HL-60/S4 treated with phorbol 12-myristate 13-acetate at 8.2 ng/mL for 4 days and 3 days (cell line): ENCODE measurements around the gene AARS2.

Experiments
- in situ Hi-C: fragments of 300-500 bp; cut with MboI; formaldehyde crosslinking; loops from 2 replicates; pipeline ENCODE4 v1.15.0; 2022; ENCODE audit warnings: low sequenced_read_pairs

AARS2 gene

GRCh38 chr6:44277763-44278162 is 35.4 kb downstream of the AARS2 start:
- in situ Hi-C loops: no loop called here

DNA sequence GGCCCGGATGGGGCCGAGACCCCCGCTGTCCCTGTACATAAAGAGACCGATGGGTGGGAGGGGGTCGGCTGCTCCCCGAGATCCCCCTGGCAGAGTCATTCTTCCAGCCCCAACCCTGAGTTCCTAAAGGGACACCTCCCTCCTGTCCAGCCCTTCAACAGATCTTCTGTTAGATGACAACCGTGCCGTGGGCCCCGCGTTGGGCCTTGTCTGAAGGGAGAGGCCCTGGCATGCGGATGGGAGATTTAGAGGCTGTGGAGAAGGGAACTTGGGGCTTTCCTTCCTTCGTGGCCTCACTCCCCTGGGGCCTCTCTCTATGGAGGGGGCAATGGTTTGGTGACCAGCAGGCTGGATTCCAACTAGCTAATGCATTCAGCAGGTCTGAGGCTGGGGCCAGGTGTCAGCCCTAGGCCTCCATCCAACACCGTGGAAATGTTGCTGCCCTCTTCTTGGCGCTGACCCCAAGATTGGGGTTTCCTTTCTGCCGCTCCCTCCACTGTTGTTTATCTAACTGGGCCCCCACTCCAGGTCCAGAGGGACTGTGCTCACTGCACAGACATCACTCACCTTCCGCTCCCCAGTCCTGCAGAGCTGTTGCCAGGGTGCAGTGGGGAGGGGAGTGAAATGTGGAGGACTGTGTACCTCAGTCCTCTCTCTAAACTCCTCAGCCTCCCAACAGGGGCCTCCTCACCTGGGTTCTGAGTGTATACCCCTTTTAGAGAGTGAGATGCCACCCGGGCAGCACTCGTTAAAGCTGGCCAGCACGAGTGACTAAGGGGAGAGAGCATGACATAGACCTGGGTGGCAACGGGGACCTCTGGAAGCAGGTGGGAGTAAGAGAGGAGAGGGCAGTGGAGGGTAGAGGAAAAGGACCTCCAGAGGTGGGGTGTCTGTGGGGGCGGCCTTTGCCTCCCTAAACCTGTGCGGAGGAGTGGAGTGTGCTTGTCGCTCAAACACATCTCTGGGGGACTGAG is 36.2 kb downstream of the AARS2 start:
- in situ Hi-C loops: no loop called here

GRCh38 chr6:44275749-44276648 is 37.1 kb downstream of the AARS2 start:
- in situ Hi-C loops: no loop called here

- in situ Hi-C loops: no loop called here
Measured at GRCh38 chr6:44275271-44275748, 37.8 kb downstream of the AARS2 start.

GRCh38 chr6:44273617-44274016 is 39.5 kb downstream of the AARS2 start:
- in situ Hi-C loops: no loop called here

DNA sequence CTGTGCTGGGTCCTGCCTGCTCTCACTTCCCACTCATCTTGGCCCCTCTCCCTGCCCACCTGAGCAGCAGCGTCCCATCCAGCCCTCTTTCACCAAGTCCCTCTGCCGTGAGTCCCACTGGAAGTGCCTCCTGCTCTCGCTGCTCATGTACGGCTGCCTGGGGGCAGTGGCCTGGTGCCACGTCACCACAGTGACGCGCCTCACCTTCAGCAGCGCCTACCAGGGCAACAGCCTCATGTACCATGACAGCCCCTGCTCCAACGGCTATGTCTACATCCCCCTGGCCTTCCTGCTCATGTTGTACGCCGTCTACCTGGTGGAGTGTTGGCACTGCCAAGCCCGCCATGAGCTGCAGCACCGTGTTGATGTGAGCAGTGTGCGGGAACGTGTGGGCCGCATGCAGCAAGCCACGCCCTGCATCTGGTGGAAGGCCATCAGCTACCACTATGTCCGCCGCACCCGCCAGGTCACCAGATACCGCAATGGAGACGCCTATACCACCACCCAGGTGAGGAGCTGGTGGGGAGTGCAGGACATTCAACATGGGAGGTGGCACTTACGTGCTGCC is 40.1 kb downstream of the AARS2 start:
- in situ Hi-C loops: no loop called here

DNA sequence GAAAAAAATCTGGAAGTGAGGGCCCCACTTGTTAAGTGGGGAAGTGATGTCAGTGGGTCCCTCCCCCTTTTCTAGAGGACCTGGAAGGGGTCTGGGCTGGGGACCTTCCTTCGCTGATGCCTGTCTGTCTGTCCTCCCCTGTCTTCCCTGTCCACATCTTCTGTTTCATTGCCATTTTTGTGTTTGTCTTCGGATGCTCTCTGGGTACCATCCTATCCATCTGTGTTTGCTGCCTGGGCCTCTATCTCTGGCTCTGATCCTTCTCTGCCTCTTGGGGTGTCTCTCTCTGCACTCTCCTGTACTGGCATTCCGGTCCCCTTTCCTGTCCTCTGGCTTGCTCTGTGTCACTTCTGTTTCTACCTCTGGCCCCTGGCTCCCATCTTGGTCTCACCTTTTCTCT is 40.6 kb downstream of the AARS2 start:
- in situ Hi-C loops: no loop called here

- in situ Hi-C loops: no loop called here
Measured at GRCh38 chr6:44271914-44272313, 41.2 kb downstream of the AARS2 start.

DNA sequence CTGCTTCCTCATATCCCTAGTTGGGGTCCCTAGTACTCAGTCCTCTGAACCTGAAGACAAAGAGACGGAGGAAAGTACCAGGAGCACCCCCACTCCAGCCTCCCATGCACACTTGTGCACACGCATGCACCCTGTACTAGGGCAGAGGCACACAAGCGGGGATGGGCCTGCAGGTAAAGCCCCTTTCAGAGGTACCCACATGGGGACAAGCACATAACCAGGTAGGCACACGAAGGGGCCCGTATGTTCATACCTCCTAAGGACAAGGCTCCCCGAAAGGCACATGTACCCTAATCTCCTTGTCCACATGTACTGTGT is 41.8 kb downstream of the AARS2 start:
- in situ Hi-C loops: no loop called here

- in situ Hi-C loops: no loop called here
Measured at GRCh38 chr6:44270526-44271405, 42.4 kb downstream of the AARS2 start.

DNA sequence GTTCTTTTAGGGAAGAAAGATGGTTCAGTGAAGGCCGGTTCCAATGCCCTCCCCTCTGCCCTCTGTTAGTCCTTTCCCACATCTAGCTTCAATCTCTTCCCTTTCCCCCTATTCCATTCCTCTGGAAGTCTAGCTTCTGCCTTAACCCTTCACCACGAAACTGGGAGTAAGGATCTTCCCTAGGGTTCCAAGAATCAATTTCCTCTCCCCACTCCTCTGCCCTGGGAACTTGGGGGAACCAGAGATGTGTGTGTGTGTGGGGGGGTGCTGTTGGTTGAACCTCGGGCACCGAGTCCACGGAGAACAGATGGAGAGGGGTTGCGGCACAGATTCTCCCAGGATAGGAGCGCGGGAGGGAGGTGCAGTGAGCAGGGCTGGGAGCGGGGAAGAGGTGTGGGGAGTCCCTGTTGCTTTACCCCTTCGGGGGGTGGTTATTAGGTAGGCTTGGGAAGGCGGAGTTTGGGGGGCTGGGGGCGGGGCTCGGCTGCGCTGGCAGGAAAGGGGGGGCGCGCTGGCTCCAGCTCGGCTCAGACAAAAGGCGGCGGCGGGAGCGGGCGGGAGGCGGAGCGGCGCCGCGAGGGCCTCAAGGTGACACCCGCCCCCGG is 43.1 kb downstream of the AARS2 start, which contains the start of gene TMEM151B:
TSS of gene TMEM151B (plus strand) at position 530 of the 605 bp plus-strand sequence. CDS start 293 bp downstream, outside the sequence.
- in situ Hi-C loops: no loop called here

GRCh38 chr6:44269178-44269920 is 43.8 kb downstream of the AARS2 start:
- in situ Hi-C loops: no loop called here

- in situ Hi-C loops: no loop called here
Measured at GRCh38 chr6:44268095-44268628, 45.0 kb downstream of the AARS2 start.

DNA sequence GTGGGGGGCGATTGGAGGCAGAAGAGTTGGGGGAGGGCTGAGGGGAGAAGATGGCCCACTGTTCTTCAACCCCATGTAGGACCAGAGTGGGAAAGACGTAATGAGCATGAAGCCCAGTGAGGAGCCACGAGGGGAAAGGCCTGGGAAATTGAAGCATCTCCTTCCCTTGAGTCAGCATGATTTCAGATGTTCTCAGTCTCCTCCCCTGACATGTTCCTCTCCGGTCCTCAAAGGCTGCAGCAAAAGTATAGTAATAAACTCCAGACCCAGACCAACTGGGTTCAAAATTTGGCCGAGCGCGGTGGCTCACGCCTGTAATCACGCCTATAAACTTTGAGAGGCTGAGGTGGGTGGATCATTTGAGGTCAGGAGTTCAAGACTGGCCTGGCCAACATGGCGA is 45.9 kb downstream of the AARS2 start:
- in situ Hi-C loops: no loop called here

- in situ Hi-C loops: no loop called here
Measured at GRCh38 chr6:44266347-44266746, 46.8 kb downstream of the AARS2 start.

- in situ Hi-C loops: no loop called here
Measured at GRCh38 chr6:44265722-44266233, 47.4 kb downstream of the AARS2 start.

GRCh38 chr6:44265007-44265721 is 48.0 kb downstream of the AARS2 start, which contains the start of gene NFKBIE:
TSS of gene NFKBIE (minus strand) at chr6:44265551. CDS start at chr6:44265346, 205 bp downstream.
- in situ Hi-C loops: no loop called here
